Epithelial cell of proximal tubule (primary cell): ENCODE measurements around the gene PCDHA8. TPM values are rescaled to one million over a fixed set of nuclear protein-coding genes. Genes with fewer than 3 reads are reported as not detected.
A peak's percentile ranks its signal among the peaks of the same experiment; 100 is the strongest.
"Not testable (repeated sequence)": the region's sequence is repeated elsewhere in the genome, so short reads cannot be mapped to it uniquely, and the experiment has no call there.

Experiments used
- DNase-seq: peaks from one replicate; pipeline ENCODE4 v3.0.0-alpha.2; 2011; ENCODE audit warnings: low read depth
- H3K4me3 ChIP-seq: 2 replicates; pipeline ENCODE4 v1.5.1; 2011; ENCODE audit warnings: low read depth, mild to moderate bottlenecking, low read length
- CTCF ChIP-seq: conservative IDR thresholded peaks from 2 replicates; pipeline ENCODE4 v1.5.1; 2012; ENCODE audit warnings: low read depth, mild to moderate bottlenecking, low read length
- total RNA-seq: library from RNA; depleted of rRNA; stranded (reverse); fragments of >200 nt; gene quantifications from 2 replicates; pipeline ENCODE4 v1.2.3, GENCODE V29; 2015

The PCDHA8 gene
- total RNA-seq, 1 donor from 2014 or later = not detected

- no peak for DNase-seq
- TF ChIP-seq CTCF = no peak
Observed at GRCh38 chr5:140822281-140822629, 18.7 kb upstream of the PCDHA8 start.

GRCh38 chr5:140822969-140823368 lies 18.0 kb upstream of the PCDHA8 start:
- DNase-seq, H3K4me3 ChIP-seq: not testable (repeated sequence)

More at GRCh38 chr5:140822281-140822629, 18.7 kb upstream of the PCDHA8 start:
- no peak overlapping the region for H3K4me3 ChIP-seq

- DNase-seq = no peak
- no peak for TF ChIP-seq CTCF
- no peak overlapping the region for H3K4me3 ChIP-seq
Observed at GRCh38 chr5:140823475-140823874, 17.5 kb upstream of the PCDHA8 start.

GRCh38 chr5:140827704-140828361 lies 13.2 kb upstream of the PCDHA8 start, which contains the start of gene PCDHA6:
PCDHA6 (plus strand) TSS chr5:140827960; CDS start chr5:140828092, 132 bp downstream.
- DNase-seq = no peak
- peak within 1 kb of the TSS; percentile 37 for H3K4me3 ChIP-seq
- peak; percentile 33 for TF ChIP-seq CTCF

GRCh38 chr5:140828362-140828737 lies 12.6 kb upstream of the PCDHA8 start:
- peak; percentile 24 for TF ChIP-seq CTCF
- H3K4me3 ChIP-seq = peak overlapping the region; percentile 37
- no peak for DNase-seq

GRCh38 chr5:140829511-140830501 lies 11.2 kb upstream of the PCDHA8 start:
- not testable (repeated sequence) for DNase-seq, H3K4me3 ChIP-seq

- H3K4me3 ChIP-seq = peak within 1 kb of the TSS; percentile 11
- DNase-seq = no peak
- TF ChIP-seq CTCF = peak; percentile 16
Observed at GRCh38 chr5:140833993-140834392, 7.0 kb upstream of the PCDHA8 start, which contains the start of gene PCDHA7. PCDHA7 (plus strand) TSS chr5:140834269; CDS start chr5:140834384, 115 bp downstream.

- peak overlapping the region; percentile 11 for H3K4me3 ChIP-seq
- DNase-seq = not testable (repeated sequence)
Observed at GRCh38 chr5:140834439-140835008, 6.5 kb upstream of the PCDHA8 start.
